ENCODE measurements around the gene AHSG. TPM values are rescaled to one million over a fixed set of nuclear protein-coding genes. Genes with fewer than 3 reads are reported as not detected.

Gene AHSG
- total RNA-seq, 1 donor from 2014 or later = 0.19 TPM

DNA sequence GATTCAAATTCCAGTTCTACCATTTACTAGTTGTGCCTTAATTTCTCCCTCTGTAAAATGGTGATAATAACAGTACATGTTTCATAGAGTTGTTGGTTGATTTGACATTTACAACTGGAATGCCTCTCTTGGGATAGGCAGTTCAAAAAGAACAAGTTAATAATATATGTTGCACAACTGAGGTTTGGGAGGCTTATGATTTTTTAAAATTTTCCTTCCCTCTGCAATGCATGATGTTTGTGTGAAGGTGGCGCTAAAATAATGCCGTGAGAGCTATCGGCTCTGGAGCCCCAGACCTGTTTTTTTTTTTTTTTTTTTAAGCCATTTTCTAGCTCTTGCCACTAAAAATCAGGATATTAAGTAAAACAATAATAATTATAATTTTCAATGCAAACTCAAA lies 23.7 kb upstream of the AHSG start:
- DNase-seq (ENCODE audit: low spot score, unreplicated experiment) = no peak
- Mint-ChIP-seq H3K4me3 (ENCODE audit: low read depth) (no peak overlapping the region), H3K9me3 (ENCODE audit: low read depth) (no peaks in the 10 kb centered on the region), H3K27me3 (no peaks in the 10 kb centered on the region), H3K4me1 (ENCODE audit: low read depth) (peaks cover 3% of the 10 kb centered on the region), H3K36me3 (ENCODE audit: insufficient read depth) (peaks cover 8% of the 10 kb centered on the region), H3K27ac (no peak overlapping the region)
- TF ChIP-seq, protein P1, sequence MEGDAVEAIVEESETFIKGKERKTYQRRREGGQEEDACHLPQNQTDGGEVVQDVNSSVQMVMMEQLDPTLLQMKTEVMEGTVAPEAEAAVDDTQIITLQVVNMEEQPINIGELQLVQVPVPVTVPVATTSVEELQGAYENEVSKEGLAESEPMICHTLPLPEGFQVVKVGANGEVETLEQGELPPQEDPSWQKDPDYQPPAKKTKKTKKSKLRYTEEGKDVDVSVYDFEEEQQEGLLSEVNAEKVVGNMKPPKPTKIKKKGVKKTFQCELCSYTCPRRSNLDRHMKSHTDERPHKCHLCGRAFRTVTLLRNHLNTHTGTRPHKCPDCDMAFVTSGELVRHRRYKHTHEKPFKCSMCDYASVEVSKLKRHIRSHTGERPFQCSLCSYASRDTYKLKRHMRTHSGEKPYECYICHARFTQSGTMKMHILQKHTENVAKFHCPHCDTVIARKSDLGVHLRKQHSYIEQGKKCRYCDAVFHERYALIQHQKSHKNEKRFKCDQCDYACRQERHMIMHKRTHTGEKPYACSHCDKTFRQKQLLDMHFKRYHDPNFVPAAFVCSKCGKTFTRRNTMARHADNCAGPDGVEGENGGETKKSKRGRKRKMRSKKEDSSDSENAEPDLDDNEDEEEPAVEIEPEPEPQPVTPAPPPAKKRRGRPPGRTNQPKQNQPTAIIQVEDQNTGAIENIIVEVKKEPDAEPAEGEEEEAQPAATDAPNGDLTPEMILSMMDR (IDR thresholded peaks at IDR 0.05; ENCODE audit: unreplicated experiment) = peak; percentile 53

DNA sequence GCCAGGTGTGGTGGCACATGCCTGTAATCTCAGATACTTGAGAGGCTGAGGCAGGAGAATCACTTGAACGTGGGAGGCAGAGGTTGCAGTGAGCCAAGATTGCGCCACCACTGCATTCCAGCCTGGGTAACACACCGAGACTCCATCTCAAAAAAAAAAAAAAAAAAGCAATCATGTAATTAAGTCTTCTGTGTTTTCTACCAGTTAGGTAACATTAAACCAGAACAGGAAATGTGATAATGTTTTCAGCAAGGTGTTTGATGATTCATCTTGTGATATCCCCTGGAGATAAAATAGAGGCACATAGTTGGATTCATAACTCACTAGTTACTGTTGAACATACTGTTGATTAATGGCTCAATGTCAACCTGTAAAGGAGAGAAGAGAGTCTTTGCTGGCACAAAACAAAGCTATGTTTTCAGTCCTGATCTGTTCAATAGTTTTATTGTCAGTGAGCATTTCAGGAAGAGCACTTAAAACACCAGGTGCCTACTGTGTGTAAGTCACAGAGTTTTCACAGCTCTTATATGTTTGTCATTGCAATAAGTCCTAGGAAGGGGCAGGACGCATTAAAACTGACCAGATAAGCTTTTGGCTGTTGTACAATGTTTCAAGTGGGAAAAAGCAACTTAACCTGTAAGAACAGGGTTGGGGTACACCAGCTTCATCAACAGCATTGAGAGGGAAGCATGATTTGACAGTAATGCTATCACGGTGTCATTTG lies 22.8 kb upstream of the AHSG start:
- Mint-ChIP-seq H3K9me3 (ENCODE audit: low read depth) (no peaks in the 10 kb centered on the region), H3K27me3 (no peaks in the 10 kb centered on the region), H3K4me3 (ENCODE audit: low read depth) (no peak overlapping the region), H3K27ac (peak overlapping the region; percentile 24), H3K4me1 (ENCODE audit: low read depth) (peaks cover 9% of the 10 kb centered on the region), H3K36me3 (ENCODE audit: insufficient read depth) (no peaks in the 10 kb centered on the region)
- TF ChIP-seq, protein P1 (IDR thresholded peaks at IDR 0.05; ENCODE audit: unreplicated experiment) = no peak
- no peak for DNase-seq (ENCODE audit: low spot score, unreplicated experiment)

DNA sequence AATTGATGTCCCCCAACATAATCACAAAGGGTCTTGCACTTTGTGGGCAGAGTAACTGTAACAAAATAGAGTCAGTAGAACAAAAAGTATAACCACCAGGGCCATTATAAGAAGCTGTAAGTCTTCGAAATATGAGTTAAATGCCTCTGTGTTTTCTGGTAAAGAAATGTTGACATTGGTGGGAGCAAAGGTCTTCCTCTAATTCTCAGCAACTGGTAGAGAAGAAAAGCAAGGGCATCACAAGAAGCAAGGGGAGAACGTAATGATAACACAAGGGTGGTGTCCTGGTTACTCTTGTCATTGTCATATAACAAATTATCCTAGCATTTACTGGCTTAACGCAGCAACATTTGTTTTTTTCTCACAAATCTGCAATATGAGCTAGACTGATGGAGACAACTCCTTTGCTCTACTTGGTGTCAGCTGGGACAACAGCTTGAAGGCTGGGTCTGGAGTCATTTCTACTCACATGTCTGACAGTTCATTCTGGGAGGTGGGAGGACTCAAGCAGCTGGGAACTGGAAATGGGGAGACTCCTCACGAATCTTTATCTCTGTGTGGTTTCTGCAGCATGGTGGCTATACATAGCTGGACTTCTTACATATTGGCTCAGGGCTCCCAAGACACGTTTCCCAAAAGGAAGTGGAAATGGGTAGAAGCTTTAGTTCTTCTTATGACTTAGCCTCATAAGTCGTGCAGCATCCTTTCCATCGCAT lies 22.1 kb upstream of the AHSG start:
- no peak overlapping the region for H3K4me3 Mint-ChIP-seq (ENCODE audit: low read depth)
- no peak overlapping the region for H3K27ac Mint-ChIP-seq
- H3K27me3 Mint-ChIP-seq = no peaks in the 10 kb centered on the region
- no peak for DNase-seq (ENCODE audit: low spot score, unreplicated experiment)
- H3K4me1 Mint-ChIP-seq (ENCODE audit: low read depth) = peaks cover 9% of the 10 kb centered on the region
- H3K9me3 Mint-ChIP-seq (ENCODE audit: low read depth) = no peaks in the 10 kb centered on the region
- no peaks in the 10 kb centered on the region for H3K36me3 Mint-ChIP-seq (ENCODE audit: insufficient read depth)
- TF ChIP-seq, protein P1 (IDR thresholded peaks at IDR 0.05; ENCODE audit: unreplicated experiment) = no peak

DNA sequence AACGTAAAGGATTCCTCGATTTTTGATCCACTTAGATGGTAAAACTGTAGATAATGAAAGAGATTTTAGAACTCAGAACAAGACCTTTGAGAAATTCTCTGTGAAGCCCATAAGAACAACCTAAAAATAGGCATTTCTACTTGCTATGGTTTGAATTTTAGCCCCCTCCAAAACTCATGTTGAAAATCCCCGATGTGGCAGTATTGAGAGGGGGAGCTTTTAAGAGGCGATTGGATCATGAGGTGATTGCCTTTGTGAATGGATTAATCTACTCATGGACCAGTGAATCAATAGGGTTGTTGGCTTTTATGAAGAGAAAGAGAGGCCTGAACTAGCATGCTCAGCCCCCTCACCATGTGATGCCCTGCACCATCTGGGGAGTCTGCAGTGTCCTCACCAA lies 20.2 kb upstream of the AHSG start:
- Mint-ChIP-seq H3K9me3 (ENCODE audit: low read depth) (no peaks in the 10 kb centered on the region), H3K4me1 (ENCODE audit: low read depth) (peaks cover 14% of the 10 kb centered on the region), H3K27me3 (no peaks in the 10 kb centered on the region), H3K36me3 (ENCODE audit: insufficient read depth) (no peaks in the 10 kb centered on the region), H3K27ac (no peak overlapping the region), H3K4me3 (ENCODE audit: low read depth) (no peak overlapping the region)
- DNase-seq (ENCODE audit: low spot score, unreplicated experiment) = no peak
- TF ChIP-seq, protein P1 (IDR thresholded peaks at IDR 0.05; ENCODE audit: unreplicated experiment) = no peak

DNA sequence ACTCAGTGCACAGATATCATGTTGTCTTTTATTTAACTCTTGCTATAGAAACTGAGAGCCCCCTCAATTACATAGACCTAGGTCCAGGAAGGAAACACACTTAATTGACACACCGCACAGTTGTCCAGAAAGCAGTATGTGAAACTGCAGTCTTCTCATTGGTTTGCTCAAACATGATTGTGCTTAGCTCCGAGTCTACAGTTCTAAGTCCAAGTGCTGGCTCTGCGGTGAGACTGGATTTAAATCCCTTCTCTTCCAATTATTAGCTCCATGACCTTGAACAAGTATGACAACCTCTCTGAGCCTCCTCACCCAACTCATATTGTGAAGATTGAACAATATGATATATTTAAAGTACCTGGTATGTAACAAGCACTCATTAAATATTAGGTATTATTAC lies 19.0 kb upstream of the AHSG start:
- H3K4me3 Mint-ChIP-seq (ENCODE audit: low read depth) = no peak overlapping the region
- peaks cover 19% of the 10 kb centered on the region for H3K4me1 Mint-ChIP-seq (ENCODE audit: low read depth)
- H3K9me3 Mint-ChIP-seq (ENCODE audit: low read depth) = no peaks in the 10 kb centered on the region

More for the DNA sequence above, 19.0 kb upstream of the AHSG start:
- Mint-ChIP-seq H3K27me3 (peaks cover 4% of the 10 kb centered on the region), H3K36me3 (ENCODE audit: insufficient read depth) (no peaks in the 10 kb centered on the region), H3K27ac (no peak overlapping the region)
- TF ChIP-seq, protein P1 (IDR thresholded peaks at IDR 0.05; ENCODE audit: unreplicated experiment) = no peak
- no peak for DNase-seq (ENCODE audit: low spot score, unreplicated experiment)

Measured in progenitor cell of endocrine pancreas (in vitro differentiated cells).